HCT116 (cell line): ENCODE measurements around the gene CFAP77. TPM values are rescaled to one million over a fixed set of nuclear protein-coding genes. Genes with fewer than 3 reads are reported as not detected.

Source experiments
- ATAC-seq: fragments of 200-7000 bp; cut with Tn5 transposase; 2 replicates; pipeline ENCODE4 v1.9.1; 2020; ENCODE audit warnings: mild to moderate bottlenecking, moderate library complexity
- BruUV-seq: library from RNA; stranded (reverse); fragments of 400-500 nt; replicated peaks from 2 replicates; lab custom pipeline; 2021; lab: Mats Ljungman, UMichigan
- CTCF ChIA-PET: fragments of 300-600 bp; sonication (Branson Sonifier 250); formaldehyde crosslinking; loops from one replicate; lab custom pipeline; 2021; ENCODE audit warnings: antibody characterized with exemption; lab: Charles Lee
- POLR2A ChIA-PET: fragments of 300-600, 350-600 bp; sonication (Branson Sonifier 250); formaldehyde crosslinking; loops from one replicate; lab custom pipeline; 2021; ENCODE audit warnings: antibody characterized with exemption; lab: Charles Lee
- RAD21 ChIA-PET, 2 experiments: fragments of 300-600 bp; sonication (Branson Sonifier 250); formaldehyde crosslinking; loops; one replicate each; lab custom pipeline; 2023; ENCODE audit warnings: low total read pairs in 2 of 2; ENCODE audit not compliant: uncharacterized antibody in 2 of 2, unreplicated experiment in 2 of 2, low non-redundant PET in 1 of 2; lab: Charles Lee
- DNase-seq: peaks from one replicate; pipeline ENCODE4 v3.0.0-alpha.2; 2010; ENCODE audit warnings: low read depth, low spot score
- H2AFZ ChIP-seq: fragments of 200-600 bp; shearing (Covaris generic), sonication (generic); 2 replicates; pipeline ENCODE4 v1.6.1; 2017; ENCODE audit warnings: low read depth, mixed run types, mixed read lengths, antibody characterized with exemption, low read length; ENCODE audit not compliant: poor library complexity, severe bottlenecking
- H3K27ac ChIP-seq: 2 replicates; pipeline ENCODE4 v1.5.1; 2012; ENCODE audit warnings: low read depth, low read length
- H3K27me3 ChIP-seq: fragments of 200-600 bp; sonication (generic); 2 replicates; pipeline ENCODE4 v1.6.1; 2016; ENCODE audit warnings: mixed run types, low read length, mixed read lengths; ENCODE audit not compliant: insufficient read depth
- H3K36me3 ChIP-seq, 2 experiments: fragments of 200-500 bp in 1 of 2; fragments of 200-600 bp in 1 of 2; sonication (Bioruptor generic) in 1 of 2; sonication (generic) in 1 of 2; 2 replicates each; pipeline versions ENCODE4 v1.5.1 to v1.6.1; 2014 to 2016; ENCODE audit warnings: low read length in 2 of 2, inconsistent platforms in 1 of 2, mixed read lengths in 1 of 2, mixed run types in 1 of 2; ENCODE audit not compliant: insufficient read depth in 2 of 2, control insufficient read depth in 1 of 2
- H3K4me1 ChIP-seq, 2 experiments: fragments of 200-600 bp in 1 of 2; sonication (generic) in 1 of 2; 2 replicates each; pipeline versions ENCODE4 v1.5.1 to v1.6.1; 2012 to 2017; ENCODE audit warnings: low read length in 2 of 2, inconsistent platforms in 1 of 2, mild to moderate bottlenecking in 1 of 2, mixed read lengths in 1 of 2, mixed run types in 1 of 2, moderate library complexity in 1 of 2; ENCODE audit not compliant: insufficient read depth in 2 of 2, control insufficient read depth in 1 of 2
- H3K4me2 ChIP-seq: fragments of 200-600 bp; sonication (generic); 2 replicates; pipeline ENCODE4 v1.6.1; 2017; ENCODE audit warnings: mixed run types, low read length, mixed read lengths
- H3K4me3 ChIP-seq, 2 experiments: fragments of 200-600 bp in 1 of 2; sonication (generic) in 1 of 2; replicated peaks in 1 of 2; 2 replicates each; pipeline ENCODE4 v1.5.1; 2011 to 2016; ENCODE audit warnings: low read length in 2 of 2, control low read depth in 1 of 2, low read depth in 1 of 2, mild to moderate bottlenecking in 1 of 2, mixed read lengths in 1 of 2, mixed run types in 1 of 2
- H3K79me2 ChIP-seq: fragments of 200-600 bp; sonication (generic); 2 replicates; pipeline ENCODE4 v1.6.1; 2017; ENCODE audit warnings: mild to moderate bottlenecking, mixed run types, low read length, moderate library complexity, mixed read lengths; ENCODE audit not compliant: insufficient read depth
- H3K9ac ChIP-seq: fragments of 200-600 bp; sonication (generic); 2 replicates; pipeline ENCODE4 v1.6.1; 2016; ENCODE audit warnings: low read length, mixed read lengths
- H3K9me2 ChIP-seq: fragments of 200-600 bp; sonication (generic), shearing (Covaris generic); 2 replicates; pipeline ENCODE4 v1.6.1; 2017; ENCODE audit warnings: mixed run types, mild to moderate bottlenecking, moderate library complexity; ENCODE audit not compliant: insufficient read depth
- H3K9me3 ChIP-seq, 2 experiments: fragments of 200-500 bp in 1 of 2; fragments of 200-600 bp in 1 of 2; sonication (Bioruptor generic) in 1 of 2; sonication (generic) in 1 of 2; 2 replicates each; pipeline ENCODE4 v1.6.1; 2014 to 2017; ENCODE audit warnings: low read length in 2 of 2, mixed read lengths in 2 of 2, inconsistent platforms in 1 of 2, low read depth in 1 of 2, mild to moderate bottlenecking in 1 of 2, mixed run types in 1 of 2, moderate library complexity in 1 of 2; ENCODE audit not compliant: control insufficient read depth in 1 of 2, insufficient read depth in 1 of 2
- H4K20me1 ChIP-seq: fragments of 200-600 bp; sonication (generic), shearing (Covaris generic); 2 replicates; pipeline ENCODE4 v1.6.1; 2017; ENCODE audit warnings: mixed run types, mild to moderate bottlenecking, moderate library complexity; ENCODE audit not compliant: insufficient read depth
- EGR1 ChIP-seq: IDR thresholded peaks from 2 replicates; pipeline ENCODE4 v1.6.1; 2012; ENCODE audit warnings: low read depth
- ELF1 ChIP-seq: IDR thresholded peaks from 2 replicates; pipeline ENCODE4 v1.6.1; 2012; ENCODE audit warnings: low read depth, borderline replicate concordance
- EZH2 ChIP-seq: fragments of 200-600 bp; sonication (generic); IDR thresholded peaks from 2 replicates; pipeline ENCODE4 v1.6.1; 2017; ENCODE audit warnings: antibody characterized with exemption, mixed run types
- EZH2phosphoT487 ChIP-seq: fragments of 200-600 bp; IDR thresholded peaks from 2 replicates; pipeline ENCODE4 v1.6.1; 2018; ENCODE audit warnings: antibody characterized with exemption, borderline replicate concordance
- FOSL1 ChIP-seq: IDR thresholded peaks from 2 replicates; pipeline ENCODE4 v1.6.1; 2012; ENCODE audit warnings: low read depth
- JUND ChIP-seq: IDR thresholded peaks from 2 replicates; pipeline ENCODE4 v1.6.1; 2012
- RAD21 ChIP-seq: IDR thresholded peaks from 2 replicates; pipeline ENCODE4 v1.6.1; 2012; ENCODE audit warnings: low read depth, mild to moderate bottlenecking
- SIN3A ChIP-seq: IDR thresholded peaks from 2 replicates; pipeline ENCODE4 v1.6.1; 2012; ENCODE audit warnings: low read depth
- SP1 ChIP-seq: IDR thresholded peaks from 2 replicates; pipeline ENCODE4 v1.6.1; 2012; ENCODE audit warnings: low read depth
- SRF ChIP-seq: IDR thresholded peaks from 2 replicates; pipeline ENCODE4 v1.6.1; 2012; ENCODE audit warnings: low read depth
- ZNF274 ChIP-seq: fragments of 200-500 bp; sonication (Bioruptor generic); IDR thresholded peaks from 2 replicates; pipeline ENCODE4 v1.6.1; 2014; ENCODE audit warnings: mild to moderate bottlenecking, low read depth, low read length, inconsistent platforms
- intact Hi-C: fragments of 100-400 bp; cut with micrococcal nuclease; formaldehyde crosslinking; loops from 2 replicates; pipeline ENCODE4 v1.10.0; 2022
- total RNA-seq: library from RNA; stranded (reverse); gene quantifications from one replicate; pipeline ENCODE4 v1.2.1, GENCODE V29; 2021; ENCODE audit not compliant: unreplicated experiment
- TF ChIP-seq, protein P1 (sequence below): IDR thresholded peaks from 2 replicates; pipeline ENCODE4 v1.6.1; 2012
- TF ChIP-seq, protein P2 (sequence below): IDR thresholded peaks from 2 replicates; pipeline ENCODE4 v1.6.1; 2011; ENCODE audit warnings: mild to moderate bottlenecking, low read length, moderate library complexity; ENCODE audit not compliant: insufficient replicate concordance; ENCODE audit errors: extremely low read depth

Gene CFAP77
- total RNA-seq, 1 experiment from 2014 or later, result 0.98 TPM

GRCh38 chr9:132502480-132502879 lies 92.5 kb downstream of the CFAP77 start:
- Histone ChIP-seq H3K36me3 (no peaks in the 10 kb centered on the region), H4K20me1 (no peaks in the 10 kb centered on the region), H3K4me2 (no peak overlapping the region), H3K27me3 (no peaks in the 10 kb centered on the region; the same call in 1 of the 2 replicates), H3K9me3 (no peaks in the 10 kb centered on the region), H3K79me2 (no peaks in the 10 kb centered on the region), H3K9me2 (no peaks in the 10 kb centered on the region), H3K4me1 (no peaks in the 10 kb centered on the region), H3K4me3 (no peak overlapping the region), H2AFZ (no peak overlapping the region), H3K9ac (no peak overlapping the region), H3K27ac (no peak overlapping the region)
- POLR2A ChIA-PET, result no interaction called here
- RAD21 ChIA-PET, result no interaction called here
- ATAC-seq, result no peak
- intact Hi-C loops, result no loop called here
- CTCF ChIA-PET, result no interaction called here
- BruUV-seq, result no TSS peak
- TF ChIP-seq EGR1 (no peak), ZNF274 (no peak), EZH2 (no peak), SRF (no peak), SIN3A (no peak), JUND (no peak), EZH2phosphoT487 (no peak), FOSL1 (no peak), RAD21 (no peak), SP1 (no peak), ELF1 (no peak)
- TF ChIP-seq, protein P1, sequence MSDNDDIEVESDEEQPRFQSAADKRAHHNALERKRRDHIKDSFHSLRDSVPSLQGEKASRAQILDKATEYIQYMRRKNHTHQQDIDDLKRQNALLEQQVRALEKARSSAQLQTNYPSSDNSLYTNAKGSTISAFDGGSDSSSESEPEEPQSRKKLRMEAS, result no peak
- TF ChIP-seq, protein P2, sequence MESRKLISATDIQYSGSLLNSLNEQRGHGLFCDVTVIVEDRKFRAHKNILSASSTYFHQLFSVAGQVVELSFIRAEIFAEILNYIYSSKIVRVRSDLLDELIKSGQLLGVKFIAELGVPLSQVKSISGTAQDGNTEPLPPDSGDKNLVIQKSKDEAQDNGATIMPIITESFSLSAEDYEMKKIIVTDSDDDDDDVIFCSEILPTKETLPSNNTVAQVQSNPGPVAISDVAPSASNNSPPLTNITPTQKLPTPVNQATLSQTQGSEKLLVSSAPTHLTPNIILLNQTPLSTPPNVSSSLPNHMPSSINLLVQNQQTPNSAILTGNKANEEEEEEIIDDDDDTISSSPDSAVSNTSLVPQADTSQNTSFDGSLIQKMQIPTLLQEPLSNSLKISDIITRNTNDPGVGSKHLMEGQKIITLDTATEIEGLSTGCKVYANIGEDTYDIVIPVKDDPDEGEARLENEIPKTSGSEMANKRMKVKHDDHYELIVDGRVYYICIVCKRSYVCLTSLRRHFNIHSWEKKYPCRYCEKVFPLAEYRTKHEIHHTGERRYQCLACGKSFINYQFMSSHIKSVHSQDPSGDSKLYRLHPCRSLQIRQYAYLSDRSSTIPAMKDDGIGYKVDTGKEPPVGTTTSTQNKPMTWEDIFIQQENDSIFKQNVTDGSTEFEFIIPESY, result no peak
- no peak for DNase-seq
